ENCODE data around the gene ECSIT.
"Not testable (repeated sequence)": the region's sequence is repeated elsewhere in the genome, so short reads cannot be mapped to it uniquely, and the experiment has no call there.

ECSIT gene

DNA sequence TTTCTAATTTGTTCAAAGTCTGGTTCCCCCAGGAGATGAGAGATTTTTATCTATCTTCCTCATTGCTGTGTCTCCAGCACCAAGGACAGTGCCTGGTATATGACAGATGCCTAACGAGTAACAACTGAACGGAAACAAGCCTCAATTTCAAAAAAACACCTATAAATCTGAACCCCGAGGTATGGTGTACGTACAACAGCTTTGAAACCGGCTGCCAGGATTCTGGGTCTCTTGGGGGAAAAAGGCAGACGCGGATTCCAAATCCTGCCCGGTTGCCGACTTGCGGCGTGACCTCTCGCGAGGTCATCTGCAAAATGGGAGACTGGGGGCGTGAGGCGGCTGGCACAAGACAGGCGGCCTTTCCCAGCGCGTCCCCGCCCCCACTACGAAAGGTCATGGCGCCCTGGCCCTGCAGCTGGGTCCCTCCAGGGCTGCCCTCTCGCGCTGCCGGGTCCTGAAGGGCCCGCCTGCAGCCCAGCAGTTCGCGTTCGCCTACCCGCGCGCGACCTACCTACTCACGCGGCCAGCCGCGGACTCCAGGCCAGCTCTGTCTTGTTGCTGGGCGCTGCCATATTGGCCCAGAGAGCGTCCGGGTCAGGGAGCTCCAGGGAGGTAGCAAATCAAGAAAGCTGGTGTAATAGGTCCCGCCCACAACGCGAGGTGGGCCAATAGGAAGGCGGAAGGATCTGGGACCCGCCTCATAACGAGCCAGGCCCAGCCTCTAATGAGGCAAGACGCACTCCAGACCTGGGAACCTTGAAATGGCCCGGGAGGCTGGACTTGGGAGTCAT is at the start of gene ECSIT:
Gene ECSIT, minus strand, starts transcription at position 584 of the 791 bp plus-strand sequence. CDS start 9,964 bp downstream, outside the sequence.
- peak; percentile 88 for DNase-seq (ENCODE audit: low read depth)

DNA sequence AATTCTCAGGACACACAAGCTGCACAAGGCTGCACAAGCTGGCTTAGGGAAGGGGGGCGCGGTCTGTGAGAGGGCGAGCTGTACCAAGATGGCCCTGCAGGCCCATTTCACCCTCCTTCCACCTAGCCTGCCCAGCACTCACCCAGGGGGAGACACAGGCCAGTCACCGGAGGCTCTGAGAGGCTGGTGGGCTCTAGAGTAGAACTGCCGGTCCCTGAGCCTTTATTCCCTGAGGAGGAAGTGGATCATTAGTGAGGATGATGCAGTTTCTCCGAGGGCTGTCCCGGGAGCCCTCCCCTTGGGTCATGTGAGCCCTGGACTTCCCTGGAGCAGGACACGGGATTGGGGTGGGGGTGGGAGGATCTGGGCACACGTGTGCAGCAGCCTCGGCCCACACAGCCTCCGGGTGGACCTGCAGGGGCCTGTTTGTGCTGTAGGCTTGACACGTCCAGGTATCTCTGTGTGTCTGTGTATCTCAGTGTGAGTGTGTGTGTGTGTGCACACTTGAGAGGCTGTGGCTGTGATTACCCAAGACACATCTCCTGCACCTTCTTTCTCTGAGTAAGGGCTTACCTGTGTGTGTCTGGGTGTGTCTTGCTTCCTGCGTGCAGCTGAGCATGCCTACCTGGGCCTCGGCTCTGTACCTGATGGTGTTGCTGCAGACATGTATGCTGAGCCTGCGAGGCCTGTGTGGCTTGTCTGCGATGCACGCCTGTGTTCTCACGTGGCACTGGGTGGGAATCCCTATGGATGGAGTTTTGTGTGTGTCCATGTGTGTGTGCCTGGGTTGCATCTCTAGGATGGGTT is 48.7 kb upstream of the ECSIT start, which contains the start of gene ACP5:
Gene ACP5, minus strand, starts transcription at position 195 of the 807 bp plus-strand sequence. CDS start 328 bp downstream, outside the sequence.
- no peak for DNase-seq (ENCODE audit: low read depth)

- no peak for DNase-seq (ENCODE audit: low read depth)
These were observed 47.3 kb upstream of the ECSIT start for GRCh38 chr19:11576227-11576626.

DNA sequence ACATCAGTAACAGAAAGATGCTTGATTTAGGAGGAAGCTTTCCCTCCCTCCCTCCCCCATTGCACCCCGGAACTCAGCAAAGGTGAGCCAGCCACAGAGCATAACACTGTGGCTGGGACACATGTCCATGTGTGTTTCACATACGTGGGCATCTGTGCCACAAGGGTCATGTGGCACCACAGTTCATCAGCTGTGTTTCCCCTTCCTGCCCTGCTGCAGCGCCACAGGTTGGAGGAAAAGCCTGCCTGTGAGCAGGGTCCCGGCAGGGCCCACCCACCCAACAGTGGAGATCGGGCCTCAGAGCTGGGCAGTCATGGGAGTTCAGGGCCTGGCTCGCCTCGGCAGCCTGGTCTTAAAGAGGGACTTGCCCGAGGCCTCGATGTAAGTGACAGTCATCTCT is 45.8 kb upstream of the ECSIT start:
- no peak for DNase-seq (ENCODE audit: low read depth)

- DNase-seq (ENCODE audit: low read depth) = not testable (repeated sequence)
These were observed 44.8 kb upstream of the ECSIT start for GRCh38 chr19:11573763-11574162.

GRCh38 chr19:11573354-11573753 is 44.4 kb upstream of the ECSIT start:
- not testable (repeated sequence) for DNase-seq (ENCODE audit: low read depth)

- DNase-seq (ENCODE audit: low read depth) = no peak
These were observed 41.1 kb upstream of the ECSIT start for GRCh38 chr19:11570039-11570462.

GRCh38 chr19:11566164-11566563 is 37.2 kb upstream of the ECSIT start:
- no peak for DNase-seq (ENCODE audit: low read depth)

DNA sequence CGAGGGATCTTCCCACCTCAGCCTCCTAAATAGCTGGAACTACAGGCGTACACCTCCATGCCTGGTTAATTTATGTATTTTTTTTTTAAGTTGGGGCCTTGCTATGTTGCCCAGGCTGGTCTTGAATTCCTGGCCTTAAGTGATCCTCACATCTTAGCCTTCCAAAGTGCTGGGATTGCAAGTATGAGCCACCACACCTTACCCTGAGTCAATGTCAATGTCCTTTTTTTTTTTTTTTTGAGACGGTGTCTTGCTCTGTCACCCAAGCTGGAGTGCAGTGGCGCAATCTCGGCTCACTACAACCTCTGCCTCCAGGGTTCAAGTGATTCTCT is 36.7 kb upstream of the ECSIT start:
- DNase-seq (ENCODE audit: low read depth) = not testable (repeated sequence)

GRCh38 chr19:11564082-11564807 is 35.3 kb upstream of the ECSIT start:
- not testable (repeated sequence) for DNase-seq (ENCODE audit: low read depth)

DNA sequence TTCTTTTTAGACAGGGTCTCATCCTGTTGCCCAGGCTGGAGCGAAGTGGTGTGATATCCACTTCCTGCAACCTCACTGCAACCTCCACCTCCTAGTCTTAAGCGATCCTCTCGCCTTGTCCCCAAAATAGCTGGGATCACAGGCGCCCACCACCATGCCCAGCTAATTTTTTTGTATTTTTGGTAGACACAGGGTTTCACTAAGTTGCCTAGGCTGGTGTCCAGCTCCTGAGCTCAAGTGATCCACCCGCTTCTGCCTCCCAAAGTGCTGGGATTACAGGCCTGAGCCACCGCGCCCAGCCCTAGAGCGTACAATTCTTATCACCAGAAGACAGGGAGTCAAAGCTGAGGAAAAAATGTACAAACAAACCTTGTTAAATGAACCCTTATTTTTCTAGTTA is 34.6 kb upstream of the ECSIT start:
- no peak for DNase-seq (ENCODE audit: low read depth)

DNA sequence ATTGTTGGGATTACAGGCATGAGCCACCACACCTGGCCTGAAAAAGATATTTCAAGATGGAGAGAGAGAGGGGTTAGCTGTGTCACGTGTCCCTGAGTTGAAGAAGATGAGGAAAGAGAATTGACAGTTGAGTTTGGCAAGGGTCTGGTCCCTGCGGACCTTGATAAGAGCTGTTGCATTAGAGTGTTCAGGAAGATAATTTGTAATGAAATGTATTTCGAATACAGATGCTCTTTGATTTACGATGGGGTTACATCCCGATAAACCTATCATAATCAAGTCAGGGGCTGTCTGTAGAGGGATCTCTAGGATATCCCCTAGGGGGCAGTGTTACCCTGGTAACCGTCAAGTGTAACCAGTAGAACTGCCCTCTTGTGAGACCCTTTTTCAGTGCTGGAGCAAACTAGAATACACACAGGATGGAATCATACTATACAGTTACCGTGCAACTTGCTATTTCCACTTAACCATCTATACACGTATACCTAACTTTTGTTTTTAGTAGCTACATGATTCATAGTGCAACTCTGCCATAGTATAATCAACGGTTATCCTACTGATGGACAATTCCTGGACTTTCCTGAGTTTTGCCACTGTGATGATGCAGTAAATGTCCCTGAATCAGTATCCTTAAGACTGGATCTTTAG is 31.6 kb upstream of the ECSIT start:
- DNase-seq (ENCODE audit: low read depth) = peak; percentile 57

GRCh38 chr19:11558881-11559828 is 30.2 kb upstream of the ECSIT start, which contains the start of gene ELOF1:
ELOF1 (minus strand) TSS chr19:11559230; CDS start chr19:11554347, 4,883 bp downstream.
- peak; percentile 95 for DNase-seq (ENCODE audit: low read depth)

DNA sequence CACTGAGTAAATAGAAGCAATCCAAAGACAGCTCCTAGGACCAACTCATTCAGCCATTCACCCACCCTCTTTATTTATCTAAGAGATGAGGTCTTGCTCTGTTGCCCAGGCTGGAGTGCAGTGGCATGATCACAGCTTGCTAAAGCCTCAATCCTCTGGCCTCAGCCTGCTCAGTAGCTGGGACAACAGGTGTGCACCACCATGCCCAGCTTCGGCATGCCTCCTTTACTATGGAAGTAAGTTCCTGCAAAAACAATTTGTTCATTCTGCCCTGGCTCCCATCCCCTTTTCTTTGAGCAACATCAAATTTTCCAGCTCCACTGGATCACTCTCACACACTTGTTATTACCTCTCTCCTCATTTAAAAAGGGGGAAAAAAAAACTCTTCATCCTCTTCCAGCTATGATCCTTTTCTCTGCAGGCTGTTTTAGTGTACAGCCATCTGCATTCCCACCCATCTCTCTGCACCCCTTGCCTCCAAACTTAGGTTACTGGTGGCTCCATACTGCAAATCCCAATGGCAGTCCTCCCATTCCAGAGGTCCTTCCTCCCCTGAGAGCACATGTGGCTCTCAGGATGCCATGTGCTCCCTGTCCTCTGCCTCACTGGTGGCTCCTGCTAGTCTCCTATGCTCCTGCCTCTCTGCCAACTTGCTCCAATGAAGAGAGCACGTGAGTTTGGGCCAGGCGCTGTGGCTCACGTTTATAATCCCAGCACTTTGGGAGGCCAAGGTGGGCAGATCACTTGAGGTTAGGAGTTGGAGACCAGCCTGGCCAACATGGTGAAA is 27.9 kb upstream of the ECSIT start:
- no peak for DNase-seq (ENCODE audit: low read depth)

- DNase-seq (ENCODE audit: low read depth) = no peak
These were observed 26.3 kb upstream of the ECSIT start for GRCh38 chr19:11555246-11555645.

DNA sequence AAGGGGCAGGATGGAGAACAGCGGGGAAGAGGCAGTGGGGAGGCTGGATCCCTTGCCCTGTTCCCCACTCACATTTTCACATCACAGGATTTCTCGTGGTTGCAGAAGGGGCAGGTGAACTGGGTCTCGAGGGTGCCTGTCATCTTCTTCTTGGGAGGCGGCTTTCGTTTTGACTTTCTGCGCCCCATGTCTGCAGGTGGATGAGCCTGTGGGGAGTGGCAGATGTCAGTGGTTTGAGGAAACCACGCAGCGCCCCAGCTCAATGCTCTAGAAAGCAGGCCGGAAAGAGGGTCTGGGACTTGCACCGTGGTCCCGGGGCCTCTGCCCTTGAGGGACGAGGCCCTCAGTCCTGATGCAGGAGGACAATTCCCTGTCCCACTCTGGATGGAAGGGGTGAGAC is 25.2 kb upstream of the ECSIT start:
- no peak for DNase-seq (ENCODE audit: low read depth)

DNA sequence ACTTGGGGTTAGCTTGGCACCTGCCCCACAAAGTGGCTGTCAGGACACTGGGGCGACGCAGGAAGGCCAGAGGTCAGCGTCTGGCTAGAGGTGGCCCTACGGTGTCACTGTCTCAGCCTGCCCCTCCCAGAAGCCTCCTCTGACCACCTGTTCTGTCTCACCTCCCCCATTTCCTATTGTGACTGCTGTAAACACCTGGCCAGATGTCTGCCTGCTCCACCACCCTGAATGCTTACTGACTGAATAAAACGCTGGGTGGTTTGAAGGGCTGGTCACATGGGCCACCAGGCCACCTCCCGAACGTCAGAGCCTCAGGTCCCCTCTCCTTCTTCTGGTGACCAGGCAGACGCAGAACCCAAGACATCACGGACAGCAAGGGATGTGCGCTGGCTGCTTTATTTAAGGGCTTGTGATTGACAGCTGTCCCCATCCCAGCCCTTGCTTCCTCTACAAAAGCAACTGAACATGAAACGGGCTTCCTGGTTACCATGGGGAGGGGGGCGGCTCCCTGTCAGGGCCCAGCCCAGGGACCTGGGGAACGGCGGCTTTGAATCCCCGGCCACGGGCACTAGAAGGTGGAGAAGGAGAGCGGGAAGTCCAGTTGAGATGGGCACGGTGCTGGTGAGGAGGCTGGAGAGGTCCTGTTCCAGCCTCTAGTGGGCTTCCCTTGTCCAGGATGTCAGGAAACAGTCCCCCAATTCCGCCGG is 23.9 kb upstream of the ECSIT start:
- DNase-seq (ENCODE audit: low read depth) = no peak

- no peak for DNase-seq (ENCODE audit: low read depth)
These were observed 22.8 kb upstream of the ECSIT start for GRCh38 chr19:11551603-11552235.

DNA sequence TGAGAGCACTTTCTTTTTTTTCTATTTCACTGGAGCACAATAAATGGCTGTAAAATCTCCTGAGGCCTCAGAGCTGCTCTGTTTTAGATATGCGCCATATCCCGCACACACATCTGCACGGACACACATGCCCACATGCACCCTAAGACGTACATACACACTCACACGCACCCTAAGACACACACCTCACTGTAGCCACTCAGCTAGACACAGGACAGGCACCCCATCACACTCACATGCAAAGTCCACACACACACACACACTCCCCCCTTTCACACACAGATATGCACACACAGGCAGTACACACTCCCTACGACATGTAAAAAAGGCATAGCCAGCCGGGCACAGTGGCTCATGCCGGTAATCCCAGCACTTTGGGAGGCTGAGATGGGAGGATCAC is 21.3 kb upstream of the ECSIT start:
- DNase-seq (ENCODE audit: low read depth) = no peak
